H1 (cell line): ENCODE results near the gene CCDC88C. TPM values are rescaled to one million over a fixed set of nuclear protein-coding genes. Genes with fewer than 3 reads are reported as not detected.

Experiments
- BACH1 ChIP-seq: IDR thresholded peaks from 2 replicates; pipeline ENCODE4 v1.6.1; 2012; ENCODE audit warnings: low read length, improper control_type of control experiment
- CHD1 ChIP-seq: IDR thresholded peaks from 2 replicates; pipeline ENCODE4 v1.6.1; 2012; ENCODE audit warnings: low read depth, low read length, improper control_type of control experiment
- CHD2 ChIP-seq: IDR thresholded peaks from 2 replicates; pipeline ENCODE4 v1.6.1; 2012; ENCODE audit warnings: low read length, improper control_type of control experiment
- CREB1 ChIP-seq: IDR thresholded peaks from 2 replicates; pipeline ENCODE4 v1.6.1; 2012; ENCODE audit warnings: inconsistent platforms
- HDAC2 ChIP-seq, 2 experiments: fragments of 300-600 bp in 1 of 2; sonication (generic) in 1 of 2; IDR thresholded peaks; 2 replicates each; pipeline ENCODE4 v1.6.1; 2011 to 2012; ENCODE audit warnings: low read depth in 2 of 2, low read length in 2 of 2, mild to moderate bottlenecking in 2 of 2, moderate library complexity in 2 of 2, borderline replicate concordance in 1 of 2, inconsistent platforms in 1 of 2
- KDM1A ChIP-seq: fragments of 200-600, 300-600 bp; sonication (generic); IDR thresholded peaks from 2 replicates; pipeline ENCODE4 v1.7.1; 2016; ENCODE audit warnings: mild to moderate bottlenecking, low read length, borderline replicate concordance
- PHF8 ChIP-seq: fragments of 200-600 bp; sonication (generic); conservative IDR thresholded peaks from 2 replicates; pipeline ENCODE4 v1.7.1; 2012; ENCODE audit warnings: low read depth, mild to moderate bottlenecking, inconsistent platforms, low read length, moderate library complexity
- RAD21 ChIP-seq, 2 experiments: IDR thresholded peaks in 1 of 2; conservative IDR thresholded peaks in 1 of 2; 2 replicates each; pipeline ENCODE4 v1.6.1; 2011; ENCODE audit warnings: low read depth in 2 of 2, low read length in 2 of 2, improper control_type of control experiment in 1 of 2, inconsistent platforms in 1 of 2, mild to moderate bottlenecking in 1 of 2, moderate library complexity in 1 of 2
- SIX5 ChIP-seq: IDR thresholded peaks from 2 replicates; pipeline ENCODE4 v1.6.1; 2011; ENCODE audit warnings: mild to moderate bottlenecking, low read depth, low read length
- TAF1 ChIP-seq: IDR thresholded peaks from 2 replicates; pipeline ENCODE4 v1.6.1; 2011; ENCODE audit warnings: mild to moderate bottlenecking, low read depth, low read length
- TCF12 ChIP-seq: IDR thresholded peaks from 2 replicates; pipeline ENCODE4 v1.6.1; 2011; ENCODE audit warnings: low read depth, mild to moderate bottlenecking, low read length
- polyA plus RNA-seq, 7 experiments: library from polyadenylated mRNA; depleted of rRNA in 3 of 7; stranded (reverse) in 5 of 7; unstranded in 2 of 7; fragments of >200 nt in 5 of 7; fragments of 200-250 nt in 2 of 7; gene quantifications; 1 replicate in 5 of 7; 2 replicates in 1 of 7; 4 replicates in 1 of 7; pipeline versions ENCODE4 v1.2.1 to v1.2.3, GENCODE V29; 2011 to 2013; ENCODE audit warnings: missing spikeins in 2 of 7, mixed read lengths in 2 of 7
- total RNA-seq: library from RNA; stranded (reverse); fragmentation: NEBNext Ultra II Directional; extraction: Animal tissue kit (Norgen Biotek cat#: 25700); gene quantifications from 2 replicates; pipeline ENCODE4 v1.2.1, GENCODE V29; 2021
- TF ChIP-seq, protein P1 (sequence below): IDR thresholded peaks from 2 replicates; pipeline ENCODE4 v1.6.1; 2012; ENCODE audit warnings: low read length, inconsistent platforms
- TF ChIP-seq, protein P2 (sequence below): IDR thresholded peaks from 2 replicates; pipeline ENCODE4 v1.6.1; 2011; ENCODE audit warnings: low read length, improper control_type of control experiment
- TF ChIP-seq, protein P3 (sequence below): IDR thresholded peaks from 2 replicates; pipeline ENCODE4 v1.6.1; 2011; ENCODE audit warnings: low read depth, mild to moderate bottlenecking, low read length; ENCODE audit not compliant: insufficient read depth

Gene CCDC88C
- total and polyA plus RNA-seq, 2 of the 8 experiments (the other 6 are each of a cell fraction or from before 2014, with no cell fraction given): 10.3 to 57.7 TPM

DNA sequence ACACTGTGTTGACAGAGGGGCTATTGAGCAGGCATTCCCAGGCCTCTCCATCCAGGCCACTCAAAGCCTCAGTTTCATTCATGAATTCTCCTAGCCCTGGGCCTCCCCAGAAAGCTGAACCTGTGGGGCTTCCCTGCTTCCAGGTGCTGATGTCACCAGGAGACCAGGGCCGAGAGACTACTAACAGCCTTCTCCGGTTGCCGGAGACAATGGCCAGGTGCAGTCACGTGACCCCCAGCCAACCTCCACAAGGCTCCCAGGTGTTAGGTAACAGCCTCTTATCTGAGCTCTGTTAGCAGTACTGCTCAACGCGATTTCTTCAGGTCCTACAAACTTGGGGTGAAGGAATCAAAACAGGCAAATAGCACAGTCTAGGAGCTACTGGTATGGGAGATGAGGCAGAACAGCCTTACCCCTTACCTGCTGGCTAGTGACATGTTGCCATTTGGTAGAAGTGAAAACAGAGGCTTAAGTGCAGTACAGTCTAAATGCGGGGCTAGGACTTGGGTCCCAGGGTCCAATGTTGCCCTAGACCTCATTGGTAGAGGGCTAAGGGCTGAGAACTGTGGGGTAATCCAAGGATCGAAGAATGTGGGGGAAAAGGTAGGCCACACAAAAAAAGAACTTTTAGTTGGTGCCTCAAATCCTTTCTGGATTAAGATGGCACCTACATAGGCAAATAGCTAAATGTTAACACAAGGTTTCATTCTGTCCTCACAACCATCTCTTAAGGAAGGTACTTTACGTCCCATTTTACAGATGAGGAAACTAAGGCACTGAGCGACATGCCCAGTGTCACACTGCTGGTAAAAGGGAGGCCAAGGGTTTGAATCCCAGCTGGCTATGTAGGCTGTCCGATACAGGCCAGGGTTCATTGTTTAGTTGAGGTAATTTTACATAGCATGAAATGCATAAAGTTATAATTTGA lies 3.8 kb downstream of the CCDC88C start (continued):
- no peak for TF ChIP-seq PHF8
- peak in 1 of 2 experiments; percentile 2; a peak in 1 of 4 replicates for TF ChIP-seq RAD21 (IDR thresholded peaks at IDR 0.05 in 1 of 2, conservative IDR thresholded peaks at IDR 0.05 in 1 of 2; ENCODE audit: low read depth in 2 of 2, low read length in 2 of 2)
- TF ChIP-seq TAF1: 0 out of 2 replicates have a peak, but pooled peaks have one; percentile 36
- TF ChIP-seq BACH1: no peak
- no peak for TF ChIP-seq CHD1
- TF ChIP-seq, protein P1, sequence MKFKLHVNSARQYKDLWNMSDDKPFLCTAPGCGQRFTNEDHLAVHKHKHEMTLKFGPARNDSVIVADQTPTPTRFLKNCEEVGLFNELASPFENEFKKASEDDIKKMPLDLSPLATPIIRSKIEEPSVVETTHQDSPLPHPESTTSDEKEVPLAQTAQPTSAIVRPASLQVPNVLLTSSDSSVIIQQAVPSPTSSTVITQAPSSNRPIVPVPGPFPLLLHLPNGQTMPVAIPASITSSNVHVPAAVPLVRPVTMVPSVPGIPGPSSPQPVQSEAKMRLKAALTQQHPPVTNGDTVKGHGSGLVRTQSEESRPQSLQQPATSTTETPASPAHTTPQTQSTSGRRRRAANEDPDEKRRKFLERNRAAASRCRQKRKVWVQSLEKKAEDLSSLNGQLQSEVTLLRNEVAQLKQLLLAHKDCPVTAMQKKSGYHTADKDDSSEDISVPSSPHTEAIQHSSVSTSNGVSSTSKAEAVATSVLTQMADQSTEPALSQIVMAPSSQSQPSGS: peak; percentile 92
- TF ChIP-seq KDM1A: peak; percentile 43; the same call in 1 of the 2 replicates
- TF ChIP-seq, protein P2, sequence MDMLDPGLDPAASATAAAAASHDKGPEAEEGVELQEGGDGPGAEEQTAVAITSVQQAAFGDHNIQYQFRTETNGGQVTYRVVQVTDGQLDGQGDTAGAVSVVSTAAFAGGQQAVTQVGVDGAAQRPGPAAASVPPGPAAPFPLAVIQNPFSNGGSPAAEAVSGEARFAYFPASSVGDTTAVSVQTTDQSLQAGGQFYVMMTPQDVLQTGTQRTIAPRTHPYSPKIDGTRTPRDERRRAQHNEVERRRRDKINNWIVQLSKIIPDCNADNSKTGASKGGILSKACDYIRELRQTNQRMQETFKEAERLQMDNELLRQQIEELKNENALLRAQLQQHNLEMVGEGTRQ: peak; percentile 97
- 0 out of 2 replicates have a peak, but pooled peaks have one; percentile 19 for TF ChIP-seq CREB1
- 0 out of 2 replicates have a peak, but pooled peaks have one; percentile 79 for TF ChIP-seq TCF12
- no peak for TF ChIP-seq SIX5
- no peak for TF ChIP-seq CHD2
- TF ChIP-seq, protein P3, sequence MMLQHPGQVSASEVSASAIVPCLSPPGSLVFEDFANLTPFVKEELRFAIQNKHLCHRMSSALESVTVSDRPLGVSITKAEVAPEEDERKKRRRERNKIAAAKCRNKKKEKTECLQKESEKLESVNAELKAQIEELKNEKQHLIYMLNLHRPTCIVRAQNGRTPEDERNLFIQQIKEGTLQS: peak; percentile 77
- 0 out of 4 replicates have a peak, but pooled peaks of 1 of the 2 experiments have one; percentile 22 for TF ChIP-seq HDAC2 (IDR thresholded peaks at IDR 0.05; ENCODE audit: borderline replicate concordance in 1 of 2, low read depth in 2 of 2, low read length in 2 of 2)
